MM.1S (cell line): ENCODE results near the gene ANKRD44.

Experiments
- CTCF ChIP-seq: fragments of 300-600 bp; sonication (generic); IDR thresholded peaks from 2 replicates; pipeline ENCODE4 v1.5.1; 2016; ENCODE audit warnings: antibody characterized with exemption, low read length, mixed read lengths
- EZH2phosphoT487 ChIP-seq: fragments of 300-600 bp; sonication (generic); IDR thresholded peaks from 2 replicates; pipeline ENCODE4 v1.6.1; 2018; ENCODE audit warnings: antibody characterized with exemption, low read length

GRCh38 chr2:197250084-197250397 lies 60.5 kb downstream of the ANKRD44 start:
- TF ChIP-seq CTCF (no peak), EZH2phosphoT487 (no peak)
